ENCODE results near the gene DUSP2. TPM values are rescaled to one million over a fixed set of nuclear protein-coding genes. Genes with fewer than 3 reads are reported as not detected.

The DUSP2 gene
- total and polyA plus RNA-seq, 10 of the 15 experiments (the other 5 are each of a cell fraction or from before 2014, with no cell fraction given) = 9.7 to 212 (median 57.2) TPM

GRCh38 chr2:96154506-96155380, 9.5 kb upstream of the DUSP2 start:
- ChIA-PET CTCF (interaction anchor here (2.3 to 2.7 kb wide), 2 partner anchors 16 to 20 kb away, joined by 12 to 13 read pairs; partner anchors contain the start of gene ASTL), RAD21 (ENCODE audit: unreplicated experiment) (interaction anchor here (6.3 kb wide), 1 partner anchor 11 kb away, joined by 182 read pairs; the partner anchor contains the start of genes ASTL and DUSP2), POLR2A (interaction anchor here (1.1 kb wide), 1 partner anchor 9 kb away, joined by 4 read pairs; no protein-coding TSS in a partner anchor), SMC1A (ENCODE audit: uncharacterized antibody, unreplicated experiment) (interaction anchor here (1.0 to 6.6 kb wide), 3 partner anchors 9 to 20 kb away, joined by 3 to 139 read pairs (median 3); partner anchors contain the start of genes ASTL and DUSP2)
- in situ Hi-C loops (cut with MboI) (no loop called here), intact Hi-C loops (cut with micrococcal nuclease; ENCODE audit: unreplicated experiment) (no loop called here)
- 71% methylated on average over 15 of the region's 16 CpGs for WGBS (ENCODE audit: insufficient coverage, insufficient replicate concordance, low lambda C conversion rate, missing lambda C conversion rate)
- DNase-seq (ENCODE audit: low read depth, low spot score) (no peak), FAIRE-seq (no peak), ATAC-seq (no peak)
- TF ChIP-seq ZNF687 (IDR thresholded peaks at IDR 0.05) (no peak), BHLHE40 (IDR thresholded peaks at IDR 0.05; ENCODE audit: borderline replicate concordance in 1 of 2, low read depth in 2 of 2, low read length in 1 of 2) (peak in 1 of 2 experiments; percentile 49; a peak in 1 of 4 replicates), NFYA (IDR thresholded peaks at IDR 0.05; ENCODE audit: borderline replicate concordance, low read depth, low read length) (no peak), MYC (IDR thresholded peaks at IDR 0.05; ENCODE audit: insufficient read depth, insufficient read length, insufficient replicate concordance, low read length, severe bottlenecking) (no peak), TBL1XR1 (IDR thresholded peaks at IDR 0.05; ENCODE audit: low read depth, low read length) (no peak), HCFC1 (IDR thresholded peaks at IDR 0.05; ENCODE audit: low read length) (no peak), SREBF1 (IDR thresholded peaks at IDR 0.05; ENCODE audit: low read length) (no peak), KAT2A (conservative IDR thresholded peaks at IDR 0.05; ENCODE audit: control insufficient read depth, low read depth, low read length) (no peak)
- Histone ChIP-seq H3K36me3 (ENCODE audit: control insufficient read depth in 2 of 2, insufficient read depth in 2 of 2, low read length in 1 of 2) (no peaks in the 10 kb centered on the region), H3K4me2 (ENCODE audit: control insufficient read depth, insufficient read depth) (no peak overlapping the region), H2AFZ (ENCODE audit: control insufficient read depth, low read depth, low read length) (no peak overlapping the region), H3K4me3 (no peak overlapping the region), H4K20me1 (ENCODE audit: control insufficient read depth, insufficient read depth) (no peaks in the 10 kb centered on the region), H3K4me1 (ENCODE audit: control insufficient read depth, insufficient read depth, low read length) (peaks cover 40% of the 10 kb centered on the region), H3K27ac (ENCODE audit: control insufficient read depth, insufficient read depth) (no peak overlapping the region), H3K9ac (ENCODE audit: control insufficient read depth, insufficient read depth, low read length) (no peak overlapping the region), H3K9me3 (replicated peaks; ENCODE audit: control insufficient read depth, insufficient read depth, low read length) (no peaks in the 10 kb centered on the region), H3K27me3 (replicated peaks in 1 of 2; ENCODE audit: control insufficient read depth in 2 of 2, insufficient read depth in 2 of 2, low read length in 1 of 2) (no peaks in the 10 kb centered on the region), H3K79me2 (ENCODE audit: control insufficient read depth, insufficient read depth, low read length) (no peaks in the 10 kb centered on the region)
- no TSS peak for BruUV-seq (replicated peaks)

Measured in GM12878 (cell line).